GM21360 (cell line): ENCODE results near the gene MAD1L1.

Source experiments
- ATAC-seq: cut with Tn5 transposase; IDR thresholded peaks from one replicate; pipeline ENCODE4 v1.9.1; 2021; ENCODE audit warnings: mild to moderate bottlenecking, moderate library complexity; ENCODE audit not compliant: unreplicated experiment

The MAD1L1 gene

GRCh38 chr7:2141651-2142050, 91.1 kb downstream of the MAD1L1 start:
- no peak for ATAC-seq

- no peak for ATAC-seq
These were observed 91.7 kb downstream of the MAD1L1 start for GRCh38 chr7:2141021-2141410.

- no peak for ATAC-seq
These were observed 92.3 kb downstream of the MAD1L1 start for GRCh38 chr7:2140216-2141020.

GRCh38 chr7:2139004-2139699, 93.6 kb downstream of the MAD1L1 start:
- ATAC-seq = no peak

GRCh38 chr7:2138146-2138765, 94.5 kb downstream of the MAD1L1 start:
- no peak for ATAC-seq

- no peak for ATAC-seq
These were observed 98.0 kb downstream of the MAD1L1 start for GRCh38 chr7:2134740-2135139.

GRCh38 chr7:2132243-2132642, 100.5 kb downstream of the MAD1L1 start:
- no peak for ATAC-seq

GRCh38 chr7:2131800-2132199, 100.9 kb downstream of the MAD1L1 start:
- no peak for ATAC-seq

- ATAC-seq = no peak
These were observed 101.4 kb downstream of the MAD1L1 start for GRCh38 chr7:2131341-2131740.

GRCh38 chr7:2130096-2130375, 102.7 kb downstream of the MAD1L1 start:
- ATAC-seq = no peak

GRCh38 chr7:2129323-2130095, 103.2 kb downstream of the MAD1L1 start:
- ATAC-seq = no peak

GRCh38 chr7:2128601-2129322, 104.0 kb downstream of the MAD1L1 start:
- no peak for ATAC-seq

GRCh38 chr7:2126621-2127020, 106.1 kb downstream of the MAD1L1 start:
- no peak for ATAC-seq

GRCh38 chr7:2125931-2126330, 106.8 kb downstream of the MAD1L1 start:
- no peak for ATAC-seq

GRCh38 chr7:2124604-2125345, 108.0 kb downstream of the MAD1L1 start:
- no peak for ATAC-seq

GRCh38 chr7:2123916-2124315, 108.8 kb downstream of the MAD1L1 start:
- ATAC-seq = no peak

GRCh38 chr7:2123360-2123759, 109.4 kb downstream of the MAD1L1 start:
- ATAC-seq = no peak

GRCh38 chr7:2122651-2123050, 110.1 kb downstream of the MAD1L1 start:
- ATAC-seq = no peak

GRCh38 chr7:2120841-2121830, 111.6 kb downstream of the MAD1L1 start:
- no peak for ATAC-seq
